ENCODE measurements around the gene CDC42BPG. TPM values are rescaled to one million over a fixed set of nuclear protein-coding genes. Genes with fewer than 3 reads are reported as not detected.
A peak's percentile ranks its signal among the peaks of the same experiment; 100 is the strongest.

CDC42BPG gene
- total and polyA plus RNA-seq, 11 donors = 0.12 to 0.50 (median 0.20) TPM; not detected in 1

DNA sequence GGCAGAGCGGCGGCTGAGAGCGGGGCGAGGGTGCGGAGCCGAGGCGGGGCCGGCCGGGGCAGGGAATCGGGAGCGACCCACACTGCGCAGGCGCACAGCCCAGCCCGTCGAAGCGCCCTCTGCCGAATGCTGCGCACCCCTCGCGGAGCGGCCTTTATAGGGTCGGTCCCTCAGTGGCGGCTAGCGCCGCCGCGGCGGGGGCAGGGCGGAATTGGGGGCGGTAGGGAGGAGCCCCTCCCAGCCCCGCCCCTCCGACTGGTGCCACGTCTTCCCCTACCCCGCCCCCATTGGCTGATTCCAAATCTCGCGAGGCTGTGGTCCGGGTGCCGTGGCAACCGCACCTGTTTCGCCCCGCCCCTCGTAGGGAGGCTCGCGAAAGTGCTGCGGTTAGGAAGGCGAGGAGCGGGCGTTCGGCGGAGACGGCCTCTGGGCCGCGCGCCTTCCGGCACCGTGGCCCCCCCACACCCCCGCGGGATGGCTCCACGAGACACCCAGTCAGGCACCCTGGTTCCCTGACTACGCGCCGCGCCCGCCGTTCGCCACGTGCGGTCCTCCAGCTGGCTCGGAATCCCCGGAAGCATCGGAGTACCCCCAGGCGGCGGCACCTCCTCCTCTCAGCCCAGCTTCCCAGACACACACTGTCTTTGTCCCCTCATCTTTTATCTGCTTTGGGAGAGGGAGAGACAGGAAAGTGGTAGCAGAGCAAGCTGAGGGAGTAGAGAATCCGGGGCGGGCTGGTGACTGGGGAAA, 34.2 kb upstream of the CDC42BPG start, which contains the start of gene EHD1:
TSS of gene EHD1 (minus strand) at position 128 of the 750 bp plus-strand sequence. CDS start 157 bp downstream, outside the sequence.
- DNase-seq (peak; percentile 98 to 100 (median 99)), ATAC-seq (peak; percentile 91 to 95 (median 93))
- WGBS, 4 donors = 0 to 1% (median 0%) methylated on average over 8 to 75 of the region's 75 CpGs
- intact Hi-C loops (cut with DNase I) = no loop called here
- Histone ChIP-seq H3K36me3 (peaks cover 0 to 13% (median 9%) of the 10 kb centered on the region in 9 donors), H3K27me3 (no peaks in the 10 kb centered on the region), H3K4me3 (peak within 1 kb of the TSS; percentile 66 to 98 (median 88)), H3K27ac (peak within 1 kb of the TSS; percentile 69 to 98 (median 92)), H3K4me1 (peaks cover 2 to 70% (median 56%) of the 10 kb centered on the region in 12 donors), H3K9me3 (no peaks in the 10 kb centered on the region)
- peak; percentile 98 to 100 for TF ChIP-seq POLR2A (IDR thresholded peaks at IDR 0.05)
- TF ChIP-seq, protein P1, sequence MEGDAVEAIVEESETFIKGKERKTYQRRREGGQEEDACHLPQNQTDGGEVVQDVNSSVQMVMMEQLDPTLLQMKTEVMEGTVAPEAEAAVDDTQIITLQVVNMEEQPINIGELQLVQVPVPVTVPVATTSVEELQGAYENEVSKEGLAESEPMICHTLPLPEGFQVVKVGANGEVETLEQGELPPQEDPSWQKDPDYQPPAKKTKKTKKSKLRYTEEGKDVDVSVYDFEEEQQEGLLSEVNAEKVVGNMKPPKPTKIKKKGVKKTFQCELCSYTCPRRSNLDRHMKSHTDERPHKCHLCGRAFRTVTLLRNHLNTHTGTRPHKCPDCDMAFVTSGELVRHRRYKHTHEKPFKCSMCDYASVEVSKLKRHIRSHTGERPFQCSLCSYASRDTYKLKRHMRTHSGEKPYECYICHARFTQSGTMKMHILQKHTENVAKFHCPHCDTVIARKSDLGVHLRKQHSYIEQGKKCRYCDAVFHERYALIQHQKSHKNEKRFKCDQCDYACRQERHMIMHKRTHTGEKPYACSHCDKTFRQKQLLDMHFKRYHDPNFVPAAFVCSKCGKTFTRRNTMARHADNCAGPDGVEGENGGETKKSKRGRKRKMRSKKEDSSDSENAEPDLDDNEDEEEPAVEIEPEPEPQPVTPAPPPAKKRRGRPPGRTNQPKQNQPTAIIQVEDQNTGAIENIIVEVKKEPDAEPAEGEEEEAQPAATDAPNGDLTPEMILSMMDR (IDR thresholded peaks at IDR 0.05) = peak in 11 of 12 donors; percentile 29 to 76 (median 57)

DNA sequence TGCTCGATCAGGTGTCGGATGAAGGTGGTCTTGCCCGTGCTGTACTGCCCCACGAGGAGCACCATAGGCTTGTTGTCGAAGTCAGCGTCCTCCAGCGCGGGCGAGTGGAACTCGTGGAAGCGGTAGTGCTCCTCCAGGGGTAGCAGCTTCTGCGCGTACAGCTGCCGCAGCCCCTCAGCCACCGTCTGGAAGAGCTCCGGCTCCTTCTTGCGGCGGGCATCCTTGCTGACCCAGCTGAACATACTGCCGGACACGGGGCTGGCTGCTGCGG, 33.7 kb upstream of the CDC42BPG start:
- Histone ChIP-seq H3K4me3 (peak overlapping the region; percentile 66 to 98 (median 88)), H3K4me1 (peaks cover 2 to 73% (median 60%) of the 10 kb centered on the region in 12 donors), H3K27me3 (no peaks in the 10 kb centered on the region), H3K27ac (peak overlapping the region; percentile 69 to 97 (median 90)), H3K36me3 (peaks cover 0 to 18% (median 14%) of the 10 kb centered on the region in 9 donors), H3K9me3 (no peaks in the 10 kb centered on the region)
- TF ChIP-seq POLR2A (IDR thresholded peaks at IDR 0.05) = no peak
- TF ChIP-seq, protein P1 (IDR thresholded peaks at IDR 0.05) = no peak
- intact Hi-C loops (cut with DNase I) = no loop called here
- WGBS, 4 donors = 0% methylated on average over 1 to 21 of the region's 21 CpGs
- no peak for DNase-seq
- ATAC-seq = peak; percentile 1 to 38 (median 16)

DNA sequence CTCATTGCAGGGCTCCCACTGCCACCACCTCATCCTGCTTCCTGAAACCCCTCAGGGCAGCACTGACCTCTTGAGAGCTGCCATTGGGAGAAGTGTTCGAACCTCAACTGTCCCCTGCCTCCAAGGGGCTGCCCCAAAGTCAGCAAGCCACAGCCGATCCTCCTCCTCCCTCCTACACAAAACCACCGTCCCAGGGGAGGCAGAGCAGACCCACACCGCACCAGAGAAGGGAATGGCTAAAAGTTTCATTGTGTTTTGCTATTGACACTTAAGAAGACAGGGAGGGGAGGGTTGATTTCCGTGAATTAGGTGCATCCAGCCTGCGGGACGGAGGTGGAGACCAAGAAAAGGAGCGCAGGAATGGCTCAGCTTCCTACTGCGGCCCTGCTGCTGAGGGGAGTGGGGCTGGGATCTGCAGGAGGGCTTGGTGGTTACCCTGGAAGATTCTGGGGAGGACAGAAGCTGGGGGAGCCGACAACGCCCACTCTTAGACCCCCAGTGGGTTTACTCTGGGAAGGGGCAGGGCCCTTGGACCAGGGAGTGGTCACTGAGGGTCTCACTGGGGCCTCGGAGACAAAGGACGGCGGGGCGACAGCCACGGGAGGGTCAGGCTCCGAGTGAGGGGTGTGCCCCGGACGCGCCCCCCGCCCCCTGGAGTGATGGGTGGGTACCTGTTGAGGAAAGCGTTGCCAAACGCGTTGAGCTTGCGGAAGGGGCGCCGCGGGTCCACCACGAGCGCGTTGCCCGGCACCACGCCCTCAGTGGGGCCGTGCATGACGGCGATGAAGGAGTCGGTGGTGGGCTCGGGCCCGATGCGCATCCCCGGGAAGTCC, 33.2 kb upstream of the CDC42BPG start:
- 0 to 1% (median 0%) methylated on average over 26 to 41 of the region's 41 CpGs for WGBS, 4 donors
- peaks cover 0 to 23% (median 19%) of the 10 kb centered on the region in 9 donors for H3K36me3 ChIP-seq
- H3K4me1 ChIP-seq = peaks cover 4 to 76% (median 65%) of the 10 kb centered on the region in 12 donors
- H3K27me3 ChIP-seq = no peaks in the 10 kb centered on the region
- H3K9me3 ChIP-seq = no peaks in the 10 kb centered on the region
- DNase-seq = peak in 1 of 5 donors; percentile 44
- peak in 3 of 4 donors; percentile 0 to 2 (median 1) for ATAC-seq
- H3K4me3 ChIP-seq = peak overlapping the region; percentile 66 to 98 (median 88)
- intact Hi-C loops (cut with DNase I) = loop anchor here in 1 of 10 donors (2.0 kb wide), 1 partner anchor 15 kb away; no protein-coding TSS in a partner anchor
- peak overlapping the region; percentile 69 to 97 (median 90) for H3K27ac ChIP-seq
- TF ChIP-seq, protein P1 (IDR thresholded peaks at IDR 0.05) = no peak
- no peak for TF ChIP-seq POLR2A (IDR thresholded peaks at IDR 0.05)

All from heart left ventricle (tissue), 16 donors.